Effector CD4-positive, alpha-beta T cell (primary cell): ENCODE data around the gene THAP11.

Source experiments
- DNase-seq: peaks from one replicate; pipeline ENCODE4 v3.0.0-alpha.2; 2020

The THAP11 gene

DNA sequence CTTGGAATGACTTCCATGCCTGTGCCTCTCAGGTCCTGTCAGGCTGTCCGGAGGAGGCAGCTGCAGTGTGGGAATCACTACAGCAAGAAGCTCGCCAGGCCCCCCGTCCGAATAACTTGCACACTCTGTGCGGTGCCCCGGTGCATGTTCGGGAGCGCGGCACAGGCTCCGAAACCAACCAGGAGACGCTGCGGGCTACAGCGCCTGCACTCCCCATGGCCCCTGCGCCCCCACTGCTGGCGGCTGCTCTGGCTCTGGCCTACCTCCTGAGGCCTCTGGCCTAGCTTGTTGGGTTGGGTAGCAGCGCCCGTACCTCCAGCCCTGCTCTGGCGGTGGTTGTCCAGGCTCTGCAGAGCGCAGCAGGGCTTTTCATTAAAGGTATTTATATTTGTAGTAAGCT is 43.9 kb downstream of the THAP11 start:
- no peak for DNase-seq

DNA sequence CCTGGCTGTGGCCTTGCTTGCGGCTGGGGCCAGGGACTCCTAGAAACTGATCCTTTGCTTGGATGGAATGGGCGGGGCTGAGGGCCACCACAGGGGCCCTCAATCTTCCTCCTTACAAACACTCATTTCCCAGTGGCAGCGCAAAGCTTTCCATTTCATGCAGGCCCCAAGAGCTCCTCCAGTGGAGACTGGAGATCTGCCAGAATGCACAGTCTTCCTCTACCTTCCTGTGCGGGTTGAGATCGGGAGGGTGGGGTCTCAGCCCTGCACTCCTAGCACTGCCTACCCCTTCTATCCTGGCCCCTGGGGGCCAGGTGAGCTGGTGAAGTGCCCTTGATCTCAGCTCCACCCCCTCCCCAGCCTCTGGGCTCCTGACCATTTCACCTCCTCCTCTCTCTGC is 44.3 kb downstream of the THAP11 start:
- no peak for DNase-seq

DNA sequence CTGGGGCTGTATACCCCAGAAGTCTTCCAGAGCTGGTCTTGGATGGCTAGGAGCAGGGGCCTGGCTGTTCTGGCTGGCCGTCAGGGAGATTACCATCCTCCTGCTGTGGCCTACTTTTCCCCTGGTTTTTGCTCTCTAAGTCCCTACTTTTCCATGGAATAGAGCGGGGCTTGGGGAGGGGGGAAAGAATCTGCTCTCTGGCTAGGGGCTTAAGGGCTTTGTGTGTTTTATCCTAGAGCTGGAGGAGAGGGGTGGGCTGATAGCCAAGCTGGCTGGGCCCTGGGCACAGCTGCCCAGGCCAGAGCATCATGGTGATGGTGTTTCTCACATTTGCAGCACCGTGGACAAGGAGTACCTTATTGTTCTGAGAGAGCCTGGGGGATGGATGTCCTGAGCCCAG is 46.2 kb downstream of the THAP11 start:
- no peak for DNase-seq

DNA sequence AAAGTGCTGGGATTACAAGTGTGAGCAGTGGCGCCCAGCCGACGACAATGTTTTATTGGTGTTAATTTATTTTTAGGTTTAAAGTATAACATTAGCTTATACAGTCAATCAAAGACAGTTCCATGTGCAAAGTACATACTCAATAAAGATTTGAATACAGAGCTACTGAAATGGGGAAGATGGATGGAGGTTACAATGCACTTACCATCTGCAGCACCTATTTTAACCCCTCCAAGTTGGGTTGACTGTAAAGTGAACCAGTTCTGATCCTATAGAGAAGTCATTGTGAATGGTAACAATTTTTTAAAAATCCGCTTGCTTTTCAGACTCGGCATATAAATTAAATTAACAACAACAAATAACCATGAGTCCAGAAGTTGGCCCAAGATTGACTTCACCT is 50.3 kb downstream of the THAP11 start:
- no peak for DNase-seq

DNA sequence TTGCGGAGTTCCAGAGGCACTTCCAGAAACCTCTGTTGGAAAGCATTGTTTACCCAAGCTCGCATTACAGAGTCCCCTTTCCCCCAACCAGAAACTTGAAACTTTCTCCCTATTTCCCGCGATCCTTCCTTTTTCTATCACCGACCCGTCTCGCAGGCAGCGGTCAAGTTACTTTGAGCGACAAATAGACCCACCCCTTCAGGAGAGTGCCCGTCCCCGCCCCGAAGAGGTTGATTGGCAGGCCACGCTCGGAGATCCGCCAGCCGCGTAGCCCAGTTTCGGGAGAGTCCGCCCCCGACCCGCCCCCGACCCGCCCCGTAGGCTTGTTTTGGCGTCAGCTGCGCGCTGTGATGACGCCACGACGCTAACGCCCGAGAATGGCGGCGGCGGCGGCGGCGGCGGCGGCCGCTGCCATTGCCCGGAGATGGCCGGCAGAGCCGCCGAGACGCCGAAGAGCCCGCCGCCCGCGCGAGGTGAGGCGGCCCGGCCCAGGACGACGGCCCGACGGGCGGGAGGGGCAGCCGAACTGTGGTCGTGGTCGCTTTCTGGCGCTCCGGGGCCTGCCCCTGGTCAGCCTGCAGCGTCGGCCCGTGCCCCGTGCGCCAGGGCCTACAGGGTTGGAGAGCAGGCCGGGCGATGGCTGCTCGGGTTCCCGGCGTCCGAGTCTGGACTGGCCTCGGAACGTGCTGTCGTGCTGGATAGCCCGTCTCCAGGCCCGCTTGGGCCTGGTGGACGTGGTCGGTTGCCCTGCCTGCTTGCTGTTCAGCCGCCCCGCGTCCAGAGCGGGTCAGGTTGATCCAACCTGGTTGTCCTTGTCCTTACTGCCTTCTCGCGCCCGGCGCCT is 51.0 kb downstream of the THAP11 start, which contains the start of gene PSKH1:
Gene PSKH1, plus strand, starts transcription at position 356 of the 844 bp plus-strand sequence. CDS start 15,496 bp downstream, outside the sequence.
- DNase-seq = peak; percentile 93
